PFSK-1 (cell line): Measurements from ENCODE around the gene MPPED1.

Source experiments
- FOXP2 ChIP-seq: optimal IDR thresholded peaks from 2 replicates; pipeline ENCODE3; 2011; ENCODE audit warnings: borderline replicate concordance, control low read depth, inconsistent platforms; ENCODE audit not compliant: insufficient read depth; ENCODE audit errors: extremely low read length, extremely low read depth
- POLR2AphosphoS5 ChIP-seq: IDR thresholded peaks from 2 replicates; pipeline ENCODE4 v1.6.1; 2012; ENCODE audit warnings: low read depth, mild to moderate bottlenecking, control low read depth, low read length, moderate library complexity
- SIN3A ChIP-seq: IDR thresholded peaks from 2 replicates; pipeline ENCODE4 v1.6.1; 2012; ENCODE audit warnings: mild to moderate bottlenecking, low read length, moderate library complexity, borderline replicate concordance; ENCODE audit not compliant: insufficient read depth
- TAF1 ChIP-seq: IDR thresholded peaks from 2 replicates; pipeline ENCODE4 v1.6.1; 2012; ENCODE audit warnings: low read length, control low read depth, borderline replicate concordance; ENCODE audit not compliant: insufficient read depth
- TF ChIP-seq, protein P1 (sequence below), 2 experiments: IDR thresholded peaks; 2 replicates each; pipeline versions ENCODE4 v1.6.1 to v1.8.0; 2011 to 2012; ENCODE audit warnings: low read depth in 2 of 2, low read length in 2 of 2, control low read depth in 1 of 2, inconsistent platforms in 1 of 2, mild to moderate bottlenecking in 1 of 2, moderate library complexity in 1 of 2; ENCODE audit not compliant: insufficient read depth in 1 of 2

DNA sequence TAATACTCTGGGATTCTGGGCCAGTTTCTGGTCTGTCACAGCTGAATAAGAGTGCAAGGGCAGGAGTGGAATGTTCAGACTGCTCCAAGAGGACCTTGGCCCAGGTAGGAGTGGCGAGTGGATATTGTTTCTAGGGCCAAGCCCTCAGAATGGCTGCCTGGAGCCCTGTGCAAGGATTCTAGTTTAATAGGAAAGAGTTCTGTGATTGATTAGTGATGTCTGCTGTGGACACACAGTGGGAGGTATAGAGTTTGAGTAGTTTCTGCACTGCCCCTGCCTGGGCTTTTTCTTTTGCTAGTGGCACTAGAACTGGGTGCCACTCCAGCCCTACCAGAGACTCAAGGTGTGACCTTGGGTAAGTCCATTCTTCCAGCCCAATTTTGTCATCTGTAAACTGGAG lies 9.7 kb upstream of the MPPED1 start:
- TF ChIP-seq POLR2AphosphoS5 (no peak), FOXP2 (no peak), SIN3A (no peak), TAF1 (no peak)
- TF ChIP-seq, protein P1, sequence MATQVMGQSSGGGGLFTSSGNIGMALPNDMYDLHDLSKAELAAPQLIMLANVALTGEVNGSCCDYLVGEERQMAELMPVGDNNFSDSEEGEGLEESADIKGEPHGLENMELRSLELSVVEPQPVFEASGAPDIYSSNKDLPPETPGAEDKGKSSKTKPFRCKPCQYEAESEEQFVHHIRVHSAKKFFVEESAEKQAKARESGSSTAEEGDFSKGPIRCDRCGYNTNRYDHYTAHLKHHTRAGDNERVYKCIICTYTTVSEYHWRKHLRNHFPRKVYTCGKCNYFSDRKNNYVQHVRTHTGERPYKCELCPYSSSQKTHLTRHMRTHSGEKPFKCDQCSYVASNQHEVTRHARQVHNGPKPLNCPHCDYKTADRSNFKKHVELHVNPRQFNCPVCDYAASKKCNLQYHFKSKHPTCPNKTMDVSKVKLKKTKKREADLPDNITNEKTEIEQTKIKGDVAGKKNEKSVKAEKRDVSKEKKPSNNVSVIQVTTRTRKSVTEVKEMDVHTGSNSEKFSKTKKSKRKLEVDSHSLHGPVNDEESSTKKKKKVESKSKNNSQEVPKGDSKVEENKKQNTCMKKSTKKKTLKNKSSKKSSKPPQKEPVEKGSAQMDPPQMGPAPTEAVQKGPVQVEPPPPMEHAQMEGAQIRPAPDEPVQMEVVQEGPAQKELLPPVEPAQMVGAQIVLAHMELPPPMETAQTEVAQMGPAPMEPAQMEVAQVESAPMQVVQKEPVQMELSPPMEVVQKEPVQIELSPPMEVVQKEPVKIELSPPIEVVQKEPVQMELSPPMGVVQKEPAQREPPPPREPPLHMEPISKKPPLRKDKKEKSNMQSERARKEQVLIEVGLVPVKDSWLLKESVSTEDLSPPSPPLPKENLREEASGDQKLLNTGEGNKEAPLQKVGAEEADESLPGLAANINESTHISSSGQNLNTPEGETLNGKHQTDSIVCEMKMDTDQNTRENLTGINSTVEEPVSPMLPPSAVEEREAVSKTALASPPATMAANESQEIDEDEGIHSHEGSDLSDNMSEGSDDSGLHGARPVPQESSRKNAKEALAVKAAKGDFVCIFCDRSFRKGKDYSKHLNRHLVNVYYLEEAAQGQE (IDR thresholded peaks at IDR 0.05; ENCODE audit: insufficient read depth in 1 of 2, low read depth in 2 of 2, low read length in 2 of 2): no peak
